Choroid plexus epithelial cell (primary cell): ENCODE results near the gene UBE3B.

Experiments used
- DNase-seq: peaks from one replicate; pipeline ENCODE4 v3.0.0-alpha.2; 2010; ENCODE audit warnings: low read depth
- H3K4me3 ChIP-seq: 2 replicates; pipeline ENCODE4 v1.5.1; 2011; ENCODE audit warnings: low read depth, mild to moderate bottlenecking, control low read depth, low read length, moderate library complexity
- CTCF ChIP-seq: conservative IDR thresholded peaks from 2 replicates; pipeline ENCODE4 v1.5.1; 2011; ENCODE audit warnings: low read depth, mild to moderate bottlenecking, control low read depth, inconsistent platforms, low read length, moderate library complexity

UBE3B gene

DNA sequence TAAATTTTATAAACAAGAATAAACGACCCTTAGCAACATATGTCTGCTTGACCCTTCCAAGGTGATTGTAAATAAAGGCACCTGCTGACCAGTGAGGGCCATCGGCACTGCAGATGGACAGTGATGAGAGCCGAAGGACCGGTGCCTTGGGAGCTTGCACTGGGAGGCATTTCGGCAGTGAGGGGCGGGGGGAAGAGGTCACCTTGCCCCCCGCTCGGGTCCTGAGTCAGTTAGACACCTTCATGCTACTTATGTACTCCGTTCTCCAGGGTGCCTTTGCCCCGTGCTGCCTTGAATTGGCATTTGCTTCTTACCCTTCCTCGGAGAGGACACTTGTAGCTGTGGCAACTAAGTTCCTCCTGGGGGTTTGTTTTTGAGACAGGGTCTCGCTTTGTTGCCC is 72.8 kb downstream of the UBE3B start:
- H3K4me3 ChIP-seq = no peak overlapping the region
- DNase-seq = no peak
- no peak for TF ChIP-seq CTCF

DNA sequence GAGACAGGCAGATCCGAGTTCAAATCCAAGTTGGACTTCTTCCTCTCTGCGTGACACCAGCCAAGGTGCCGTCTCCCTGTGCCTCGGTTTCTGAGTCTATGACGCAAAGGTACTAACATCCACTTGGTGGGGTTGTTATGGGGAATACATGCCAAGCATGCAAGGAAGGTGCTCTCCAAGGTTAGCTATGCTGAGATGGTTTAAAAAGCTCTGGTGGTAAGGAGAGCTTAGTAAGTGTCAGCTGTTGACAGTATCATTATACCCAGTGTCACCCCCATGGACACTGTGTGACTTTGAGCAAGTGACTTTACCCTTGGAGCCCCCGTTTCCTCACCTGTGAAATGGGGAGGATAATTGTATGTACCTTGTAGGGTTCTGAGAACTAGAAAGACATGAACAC is 73.7 kb downstream of the UBE3B start:
- no peak for TF ChIP-seq CTCF
- DNase-seq = no peak
- H3K4me3 ChIP-seq = no peak overlapping the region

DNA sequence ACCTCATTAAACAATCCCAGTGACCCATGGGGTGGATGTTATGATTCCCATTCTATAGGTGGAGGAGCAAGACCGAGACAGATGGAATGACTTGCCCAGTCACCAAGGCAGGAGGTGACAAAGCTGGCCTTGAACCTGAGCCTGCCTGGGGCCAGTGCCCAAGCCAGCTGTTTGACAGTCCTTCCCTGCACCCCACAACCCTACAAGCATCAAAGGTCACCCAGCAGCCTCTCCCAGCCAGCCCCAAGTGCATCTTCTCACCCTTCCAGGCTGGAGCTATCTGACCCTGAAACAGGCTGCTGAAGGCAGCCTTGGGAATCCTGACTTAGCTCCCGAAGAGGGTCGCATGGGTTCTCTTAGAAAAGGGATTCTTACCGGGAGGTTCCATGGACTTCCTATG is 75.5 kb downstream of the UBE3B start:
- no peak for DNase-seq
- TF ChIP-seq CTCF = no peak
- H3K4me3 ChIP-seq = no peak overlapping the region

GRCh38 chr12:109553483-109553882 is 76.0 kb downstream of the UBE3B start:
- TF ChIP-seq CTCF = no peak
- no peak for DNase-seq
- H3K4me3 ChIP-seq = no peak overlapping the region

- DNase-seq = no peak
- TF ChIP-seq CTCF = no peak
- H3K4me3 ChIP-seq = no peak overlapping the region
Measured at GRCh38 chr12:109553906-109554500, 76.6 kb downstream of the UBE3B start.

DNA sequence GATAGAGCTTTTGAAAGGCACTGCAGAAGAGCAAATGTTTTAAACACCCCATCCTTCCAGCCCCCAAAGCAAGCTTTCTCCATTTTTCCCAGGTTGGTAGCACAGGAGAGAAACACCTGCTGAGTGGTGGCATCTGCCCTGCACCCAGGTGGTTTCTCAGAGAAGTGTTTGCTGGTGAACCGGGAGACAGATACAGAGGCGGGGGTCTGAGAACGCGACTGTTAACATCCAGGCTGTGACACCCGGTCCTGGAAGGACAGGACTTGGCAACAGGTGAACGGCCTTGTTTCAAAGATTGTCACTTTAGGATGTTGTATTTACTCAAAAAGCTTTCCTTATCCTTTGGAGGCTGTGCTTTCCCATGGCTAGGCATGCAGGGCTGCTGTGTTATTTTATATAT is 77.3 kb downstream of the UBE3B start:
- DNase-seq = no peak
- no peak overlapping the region for H3K4me3 ChIP-seq
- no peak for TF ChIP-seq CTCF
